ENCODE measurements around the gene PDCD1.

DNA sequence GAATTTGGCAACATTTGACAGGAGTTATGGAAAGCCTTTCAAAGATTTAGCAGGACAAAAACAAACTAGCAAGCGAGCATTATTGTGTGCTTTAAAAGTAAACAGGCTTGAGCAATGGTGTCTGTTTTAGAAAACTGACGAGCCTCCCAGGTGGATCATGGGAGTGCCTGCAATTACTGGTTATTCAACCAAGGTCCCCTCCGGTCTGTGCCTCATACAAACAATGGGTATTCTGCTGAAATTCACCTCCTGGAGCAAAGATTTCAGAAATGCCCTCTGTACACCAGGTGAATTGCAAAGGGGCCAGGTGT lies 33.2 kb upstream of the PDCD1 start:
- TF ChIP-seq EZH2 (IDR thresholded peaks at IDR 0.05; ENCODE audit: low read length) = no peak
- TF ChIP-seq, protein P1, sequence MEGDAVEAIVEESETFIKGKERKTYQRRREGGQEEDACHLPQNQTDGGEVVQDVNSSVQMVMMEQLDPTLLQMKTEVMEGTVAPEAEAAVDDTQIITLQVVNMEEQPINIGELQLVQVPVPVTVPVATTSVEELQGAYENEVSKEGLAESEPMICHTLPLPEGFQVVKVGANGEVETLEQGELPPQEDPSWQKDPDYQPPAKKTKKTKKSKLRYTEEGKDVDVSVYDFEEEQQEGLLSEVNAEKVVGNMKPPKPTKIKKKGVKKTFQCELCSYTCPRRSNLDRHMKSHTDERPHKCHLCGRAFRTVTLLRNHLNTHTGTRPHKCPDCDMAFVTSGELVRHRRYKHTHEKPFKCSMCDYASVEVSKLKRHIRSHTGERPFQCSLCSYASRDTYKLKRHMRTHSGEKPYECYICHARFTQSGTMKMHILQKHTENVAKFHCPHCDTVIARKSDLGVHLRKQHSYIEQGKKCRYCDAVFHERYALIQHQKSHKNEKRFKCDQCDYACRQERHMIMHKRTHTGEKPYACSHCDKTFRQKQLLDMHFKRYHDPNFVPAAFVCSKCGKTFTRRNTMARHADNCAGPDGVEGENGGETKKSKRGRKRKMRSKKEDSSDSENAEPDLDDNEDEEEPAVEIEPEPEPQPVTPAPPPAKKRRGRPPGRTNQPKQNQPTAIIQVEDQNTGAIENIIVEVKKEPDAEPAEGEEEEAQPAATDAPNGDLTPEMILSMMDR (optimal IDR thresholded peaks at IDR 0.05 in 1 of 3, IDR thresholded peaks at IDR 0.05 in 1 of 3, conservative IDR thresholded peaks at IDR 0.05 in 1 of 3; ENCODE audit: extremely low read depth in 1 of 3, insufficient read depth in 2 of 3, low read length in 3 of 3) = no peak

Data from keratinocyte (primary cell).